DOHH2 (cell line): ENCODE data around the gene CCNG2.

Experiments used
- EZH2phosphoT487 ChIP-seq: fragments of 200-600 bp; sonication (generic); IDR thresholded peaks from 2 replicates; pipeline ENCODE4 v1.6.1; 2017; ENCODE audit warnings: borderline replicate concordance, mild to moderate bottlenecking, antibody characterized with exemption, low read length, moderate library complexity, mixed read lengths
- TF ChIP-seq, protein P1 (sequence below): fragments of 200-600 bp; sonication (generic); IDR thresholded peaks from one replicate; pipeline ENCODE4 v1.5.1; 2014; ENCODE audit warnings: antibody characterized with exemption, mild to moderate bottlenecking, low read depth, low read length; ENCODE audit not compliant: poor library complexity, severe bottlenecking

DNA sequence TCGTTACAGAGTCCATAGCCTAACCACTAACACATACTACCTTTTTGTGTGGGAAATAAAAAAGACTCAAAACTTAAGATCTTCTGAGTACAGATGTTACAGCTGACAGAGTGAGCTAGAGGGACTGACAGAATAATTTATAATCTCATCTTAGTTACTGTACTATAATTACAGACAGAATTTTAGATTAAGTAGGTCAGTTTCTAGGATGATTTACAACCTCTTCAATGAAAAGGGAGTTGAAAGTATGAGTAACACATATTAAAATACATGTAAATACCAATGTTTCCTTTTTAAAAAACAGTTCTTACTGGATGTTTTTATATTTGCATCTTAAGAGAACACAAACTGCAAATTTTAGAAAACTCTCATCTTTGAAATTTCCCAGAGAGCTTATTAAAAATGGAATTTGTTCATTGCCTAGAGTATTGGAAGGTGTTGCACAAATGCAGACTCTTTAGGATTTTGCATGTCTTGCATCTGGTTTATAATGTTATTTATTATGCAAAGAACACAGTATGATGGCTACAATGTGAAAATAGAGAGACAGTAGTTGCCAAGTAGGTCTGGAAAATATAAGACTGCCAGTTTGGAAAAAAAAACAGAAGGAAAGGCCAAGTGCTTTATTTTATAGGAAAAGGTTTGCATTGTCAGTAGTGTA is 24.2 kb upstream of the CCNG2 start:
- TF ChIP-seq, protein P1, sequence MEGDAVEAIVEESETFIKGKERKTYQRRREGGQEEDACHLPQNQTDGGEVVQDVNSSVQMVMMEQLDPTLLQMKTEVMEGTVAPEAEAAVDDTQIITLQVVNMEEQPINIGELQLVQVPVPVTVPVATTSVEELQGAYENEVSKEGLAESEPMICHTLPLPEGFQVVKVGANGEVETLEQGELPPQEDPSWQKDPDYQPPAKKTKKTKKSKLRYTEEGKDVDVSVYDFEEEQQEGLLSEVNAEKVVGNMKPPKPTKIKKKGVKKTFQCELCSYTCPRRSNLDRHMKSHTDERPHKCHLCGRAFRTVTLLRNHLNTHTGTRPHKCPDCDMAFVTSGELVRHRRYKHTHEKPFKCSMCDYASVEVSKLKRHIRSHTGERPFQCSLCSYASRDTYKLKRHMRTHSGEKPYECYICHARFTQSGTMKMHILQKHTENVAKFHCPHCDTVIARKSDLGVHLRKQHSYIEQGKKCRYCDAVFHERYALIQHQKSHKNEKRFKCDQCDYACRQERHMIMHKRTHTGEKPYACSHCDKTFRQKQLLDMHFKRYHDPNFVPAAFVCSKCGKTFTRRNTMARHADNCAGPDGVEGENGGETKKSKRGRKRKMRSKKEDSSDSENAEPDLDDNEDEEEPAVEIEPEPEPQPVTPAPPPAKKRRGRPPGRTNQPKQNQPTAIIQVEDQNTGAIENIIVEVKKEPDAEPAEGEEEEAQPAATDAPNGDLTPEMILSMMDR = no peak
- TF ChIP-seq EZH2phosphoT487 = no peak
